Measurements from ENCODE around the gene PTPN21.

DNA sequence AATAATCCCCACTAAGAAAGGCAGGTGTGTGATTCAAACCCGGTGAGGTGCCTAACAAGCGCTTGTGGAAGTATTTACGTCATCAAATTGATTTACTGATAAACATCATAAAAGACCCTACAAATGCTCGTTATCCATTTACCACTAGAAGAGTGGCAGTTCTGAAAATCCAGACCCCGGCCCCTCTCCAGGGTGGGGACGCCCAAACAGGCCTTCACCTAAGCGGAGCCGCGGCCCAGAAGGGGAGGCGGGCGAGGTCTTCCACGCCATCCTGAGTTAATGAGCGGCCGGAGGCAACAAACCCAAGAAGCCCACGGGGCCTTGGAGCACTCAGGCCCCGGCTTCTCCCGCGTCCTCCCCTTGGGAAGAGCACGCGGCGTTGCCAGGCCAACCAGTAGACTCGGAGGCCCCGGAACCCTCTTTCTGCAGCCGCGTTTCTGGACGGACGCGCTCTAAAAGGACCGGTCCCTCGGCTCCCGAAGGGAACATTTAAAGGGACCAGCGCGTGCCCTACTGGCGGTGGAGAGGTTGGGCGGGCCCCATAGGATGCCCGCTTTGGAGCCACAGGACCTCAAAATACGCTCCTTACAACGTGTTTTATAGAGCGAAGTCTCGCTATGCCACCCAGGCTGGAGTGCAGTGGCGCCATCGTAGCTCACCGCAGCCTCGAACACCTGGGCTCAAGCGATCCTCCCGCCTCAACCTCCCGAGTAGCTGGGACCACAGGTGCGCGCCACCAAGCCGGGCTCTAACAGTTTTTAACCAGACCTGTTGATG is 3.5 kb downstream of the PTPN21 start:
- TF ChIP-seq, protein P1, sequence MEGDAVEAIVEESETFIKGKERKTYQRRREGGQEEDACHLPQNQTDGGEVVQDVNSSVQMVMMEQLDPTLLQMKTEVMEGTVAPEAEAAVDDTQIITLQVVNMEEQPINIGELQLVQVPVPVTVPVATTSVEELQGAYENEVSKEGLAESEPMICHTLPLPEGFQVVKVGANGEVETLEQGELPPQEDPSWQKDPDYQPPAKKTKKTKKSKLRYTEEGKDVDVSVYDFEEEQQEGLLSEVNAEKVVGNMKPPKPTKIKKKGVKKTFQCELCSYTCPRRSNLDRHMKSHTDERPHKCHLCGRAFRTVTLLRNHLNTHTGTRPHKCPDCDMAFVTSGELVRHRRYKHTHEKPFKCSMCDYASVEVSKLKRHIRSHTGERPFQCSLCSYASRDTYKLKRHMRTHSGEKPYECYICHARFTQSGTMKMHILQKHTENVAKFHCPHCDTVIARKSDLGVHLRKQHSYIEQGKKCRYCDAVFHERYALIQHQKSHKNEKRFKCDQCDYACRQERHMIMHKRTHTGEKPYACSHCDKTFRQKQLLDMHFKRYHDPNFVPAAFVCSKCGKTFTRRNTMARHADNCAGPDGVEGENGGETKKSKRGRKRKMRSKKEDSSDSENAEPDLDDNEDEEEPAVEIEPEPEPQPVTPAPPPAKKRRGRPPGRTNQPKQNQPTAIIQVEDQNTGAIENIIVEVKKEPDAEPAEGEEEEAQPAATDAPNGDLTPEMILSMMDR (IDR thresholded peaks at IDR 0.05), result peak; percentile 32 to 54 (median 42)
- peak in 1 of 2 donors; percentile 55 for TF ChIP-seq POLR2A (IDR thresholded peaks at IDR 0.05)

Data from uterus (tissue), 2 donors.